ENCODE results near the gene PGLYRP4.
"Not testable (repeated sequence)": the region's sequence is repeated elsewhere in the genome, so short reads cannot be mapped to it uniquely, and the experiment has no call there.

Gene PGLYRP4

DNA sequence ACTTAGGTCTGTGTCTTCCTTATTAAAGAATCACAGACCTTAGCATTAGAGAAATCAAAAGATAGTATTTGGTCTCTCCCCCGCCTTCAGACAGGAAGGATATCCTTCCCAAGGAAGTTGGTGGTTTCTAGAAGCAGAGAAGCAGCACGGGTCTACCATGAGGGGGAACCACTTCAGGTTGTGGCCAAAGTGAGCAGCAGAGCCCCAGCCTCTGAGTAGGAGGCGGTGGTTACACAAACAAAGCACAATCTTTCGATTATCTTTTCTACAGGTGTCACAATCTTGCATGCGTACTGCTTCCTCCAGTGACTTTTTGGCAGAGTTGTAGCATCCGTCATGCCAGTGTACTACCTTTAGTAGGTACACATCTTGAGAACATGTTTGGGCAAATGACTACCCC lies 8.8 kb downstream of the PGLYRP4 start:
- CTCF ChIA-PET, result no interaction called here
- DNase-seq (ENCODE audit: low read depth, low spot score), result no peak
- POLR2A ChIA-PET, result no interaction called here
- no peak for TF ChIP-seq CTCF (IDR thresholded peaks at IDR 0.05; ENCODE audit: insufficient read depth, low read length, missing control alignments)
- no peak overlapping the region for H3K4me3 ChIP-seq (ENCODE audit: low read depth, low read length)

DNA sequence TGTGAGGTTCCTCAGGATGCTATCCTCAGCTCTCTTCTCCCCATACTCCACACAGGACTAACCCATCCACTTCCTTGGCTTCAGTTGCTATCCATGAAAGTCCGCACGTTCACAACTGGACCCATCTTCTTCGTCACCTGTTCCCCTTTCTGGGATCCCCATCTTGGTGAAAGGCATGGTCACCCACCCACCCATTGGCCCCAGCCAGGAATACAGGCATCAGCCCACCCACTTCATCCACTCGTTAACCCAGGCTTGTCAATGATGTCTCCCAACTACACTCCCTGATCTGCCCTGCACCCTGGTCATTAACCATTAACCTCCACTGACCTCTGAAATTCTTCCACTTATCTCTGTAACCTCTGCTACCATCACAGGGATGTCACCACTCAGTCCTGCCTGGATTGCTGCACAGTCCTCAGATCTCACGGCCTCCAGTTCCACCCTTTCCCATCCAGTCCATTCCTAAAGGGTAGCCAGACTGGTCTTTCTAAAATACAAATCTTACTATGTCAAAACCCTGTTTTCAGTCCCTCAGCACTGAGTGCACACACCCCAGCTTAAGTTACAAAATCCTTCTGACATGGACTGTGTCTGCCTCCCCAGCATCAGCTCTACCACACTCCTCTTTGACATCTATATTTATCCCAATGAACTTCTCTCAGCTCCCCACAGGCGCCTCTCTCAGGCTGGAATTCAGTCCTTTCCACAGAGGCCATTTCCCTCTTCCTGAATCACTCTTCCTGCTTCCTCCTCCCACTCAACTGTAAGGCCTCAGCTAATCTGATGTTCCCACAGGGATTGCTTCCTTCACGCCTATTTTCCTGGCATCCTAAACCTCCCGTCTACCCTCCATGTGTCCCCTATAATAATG lies 10.4 kb downstream of the PGLYRP4 start:
- ChIA-PET CTCF (interaction anchor here (2.4 kb wide), 1 partner anchor 14 kb away, joined by 11 read pairs; no protein-coding TSS in a partner anchor), POLR2A (no interaction called here)
- H3K4me3 ChIP-seq (ENCODE audit: low read depth, low read length), result no peak overlapping the region
- DNase-seq (ENCODE audit: low read depth, low spot score), result no peak
- TF ChIP-seq CTCF (IDR thresholded peaks at IDR 0.05; ENCODE audit: insufficient read depth, low read length, missing control alignments), result no peak

GRCh38 chr1:153336650-153337049 lies 12.0 kb downstream of the PGLYRP4 start:
- DNase-seq (ENCODE audit: low read depth, low spot score), result no peak
- ChIA-PET POLR2A (no interaction called here), CTCF (interaction anchor here (1.2 to 2.4 kb wide), 2 partner anchors 15 to 17 kb away, joined by 3 to 11 read pairs; no protein-coding TSS in a partner anchor)
- H3K4me3 ChIP-seq (ENCODE audit: low read depth, low read length), result no peak overlapping the region
- TF ChIP-seq CTCF (IDR thresholded peaks at IDR 0.05; ENCODE audit: insufficient read depth, low read length, missing control alignments), result no peak

- ChIA-PET POLR2A (no interaction called here), CTCF (no interaction called here)
- no peak for TF ChIP-seq CTCF (IDR thresholded peaks at IDR 0.05; ENCODE audit: insufficient read depth, low read length, missing control alignments)
- H3K4me3 ChIP-seq (ENCODE audit: low read depth, low read length), result no peak overlapping the region
- DNase-seq (ENCODE audit: low read depth, low spot score), result no peak
These were observed 14.7 kb downstream of the PGLYRP4 start for GRCh38 chr1:153333902-153334301.

DNA sequence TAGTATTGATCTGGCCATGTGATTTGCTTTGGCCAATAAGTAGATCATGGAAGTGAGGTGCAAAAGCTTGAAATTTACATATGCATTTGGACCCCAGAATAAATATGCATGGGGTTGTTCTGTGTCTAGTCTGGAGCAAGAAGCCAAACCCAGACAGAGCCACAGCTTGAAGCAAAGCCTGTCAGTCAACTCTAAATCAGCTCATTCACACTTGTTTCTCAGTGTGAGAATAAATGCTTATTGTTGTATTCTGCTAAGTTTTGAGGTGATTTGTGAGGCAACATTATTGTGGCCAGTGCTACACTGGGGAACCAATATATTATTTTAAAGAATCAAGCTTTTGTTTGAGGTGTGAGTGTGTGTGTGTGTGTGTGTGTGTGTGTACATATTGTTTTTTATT lies 23.7 kb downstream of the PGLYRP4 start:
- CTCF ChIA-PET, result no interaction called here
- H3K4me3 ChIP-seq (ENCODE audit: low read depth, low read length), result no peak overlapping the region
- no peak for TF ChIP-seq CTCF (IDR thresholded peaks at IDR 0.05; ENCODE audit: insufficient read depth, low read length, missing control alignments)
- POLR2A ChIA-PET, result no interaction called here
- DNase-seq (ENCODE audit: low read depth, low spot score), result no peak

DNA sequence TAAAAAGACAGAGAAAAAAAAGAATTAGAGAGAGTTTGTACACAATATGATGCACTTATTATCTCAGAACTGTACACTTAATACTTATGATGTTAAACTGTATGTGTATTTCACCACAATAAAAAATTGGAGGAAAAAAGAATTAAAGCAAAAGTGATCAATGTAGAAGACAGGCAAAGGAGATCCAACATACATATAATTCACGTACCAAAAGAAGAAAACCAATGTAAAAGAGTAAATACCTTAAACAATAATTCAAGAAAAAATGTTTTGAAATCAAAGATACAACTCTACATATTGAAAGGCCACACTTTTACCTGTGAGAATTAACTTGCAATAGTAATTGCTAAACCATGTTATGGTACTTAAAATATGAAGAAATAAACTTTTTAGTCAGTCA lies 26.1 kb downstream of the PGLYRP4 start:
- POLR2A ChIA-PET, result no interaction called here
- no peak for DNase-seq (ENCODE audit: low read depth, low spot score)
- TF ChIP-seq CTCF (IDR thresholded peaks at IDR 0.05; ENCODE audit: insufficient read depth, low read length, missing control alignments), result no peak
- H3K4me3 ChIP-seq (ENCODE audit: low read depth, low read length), result no peak overlapping the region
- CTCF ChIA-PET, result no interaction called here

GRCh38 chr1:153318145-153318544 lies 30.5 kb downstream of the PGLYRP4 start:
- DNase-seq (ENCODE audit: low read depth, low spot score); CTCF ChIA-PET: not testable (repeated sequence)

DNA sequence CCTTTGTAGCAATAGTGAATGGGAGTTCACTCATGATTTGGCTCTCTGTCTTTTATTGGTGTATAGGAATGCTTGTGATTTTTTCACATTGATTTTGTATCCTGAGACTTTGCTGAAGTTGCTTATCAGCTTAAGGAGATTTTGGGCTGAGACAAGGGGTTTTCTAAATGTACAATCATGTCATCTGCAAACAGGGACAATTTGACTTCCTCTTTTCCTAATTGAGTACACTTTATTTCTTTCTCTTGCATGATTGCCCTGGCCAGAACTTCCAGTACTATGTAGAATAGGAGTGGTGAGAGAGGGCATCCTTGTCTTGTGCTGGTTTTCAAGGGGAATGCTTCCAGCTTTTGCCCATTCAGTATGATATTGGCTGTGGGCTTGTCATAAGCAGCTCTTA lies 32.6 kb downstream of the PGLYRP4 start:
- DNase-seq (ENCODE audit: low read depth, low spot score); H3K4me3 ChIP-seq (ENCODE audit: low read depth, low read length); CTCF ChIA-PET; POLR2A ChIA-PET: not testable (repeated sequence)

More at GRCh38 chr1:153318145-153318544, 30.5 kb downstream of the PGLYRP4 start:
- H3K4me3 ChIP-seq (ENCODE audit: low read depth, low read length); POLR2A ChIA-PET: not testable (repeated sequence)

GRCh38 chr1:153314388-153314787 lies 34.3 kb downstream of the PGLYRP4 start:
- DNase-seq (ENCODE audit: low read depth, low spot score); H3K4me3 ChIP-seq (ENCODE audit: low read depth, low read length); POLR2A ChIA-PET; CTCF ChIA-PET: not testable (repeated sequence)
